Fibroblast of pulmonary artery (primary cell): ENCODE measurements around the gene CASKIN2.

Experiments used
- DNase-seq: peaks from one replicate; pipeline ENCODE4 v3.0.0-alpha.2; 2010; ENCODE audit warnings: low read depth
- H3K4me3 ChIP-seq: replicated peaks from 2 replicates; pipeline ENCODE4 v1.5.1; 2011; ENCODE audit warnings: low read depth, mild to moderate bottlenecking, control low read depth, low read length, moderate library complexity
- TF ChIP-seq, protein P1 (sequence below): IDR thresholded peaks from 2 replicates; pipeline ENCODE4 v1.5.1; 2011; ENCODE audit warnings: mild to moderate bottlenecking, control low read depth, low read length, inconsistent platforms; ENCODE audit errors: missing control alignments

Gene CASKIN2

GRCh38 chr17:75504347-75505151, 10.8 kb downstream of the CASKIN2 start:
- no peak for DNase-seq
- TF ChIP-seq, protein P1, sequence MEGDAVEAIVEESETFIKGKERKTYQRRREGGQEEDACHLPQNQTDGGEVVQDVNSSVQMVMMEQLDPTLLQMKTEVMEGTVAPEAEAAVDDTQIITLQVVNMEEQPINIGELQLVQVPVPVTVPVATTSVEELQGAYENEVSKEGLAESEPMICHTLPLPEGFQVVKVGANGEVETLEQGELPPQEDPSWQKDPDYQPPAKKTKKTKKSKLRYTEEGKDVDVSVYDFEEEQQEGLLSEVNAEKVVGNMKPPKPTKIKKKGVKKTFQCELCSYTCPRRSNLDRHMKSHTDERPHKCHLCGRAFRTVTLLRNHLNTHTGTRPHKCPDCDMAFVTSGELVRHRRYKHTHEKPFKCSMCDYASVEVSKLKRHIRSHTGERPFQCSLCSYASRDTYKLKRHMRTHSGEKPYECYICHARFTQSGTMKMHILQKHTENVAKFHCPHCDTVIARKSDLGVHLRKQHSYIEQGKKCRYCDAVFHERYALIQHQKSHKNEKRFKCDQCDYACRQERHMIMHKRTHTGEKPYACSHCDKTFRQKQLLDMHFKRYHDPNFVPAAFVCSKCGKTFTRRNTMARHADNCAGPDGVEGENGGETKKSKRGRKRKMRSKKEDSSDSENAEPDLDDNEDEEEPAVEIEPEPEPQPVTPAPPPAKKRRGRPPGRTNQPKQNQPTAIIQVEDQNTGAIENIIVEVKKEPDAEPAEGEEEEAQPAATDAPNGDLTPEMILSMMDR = peak; percentile 49

DNA sequence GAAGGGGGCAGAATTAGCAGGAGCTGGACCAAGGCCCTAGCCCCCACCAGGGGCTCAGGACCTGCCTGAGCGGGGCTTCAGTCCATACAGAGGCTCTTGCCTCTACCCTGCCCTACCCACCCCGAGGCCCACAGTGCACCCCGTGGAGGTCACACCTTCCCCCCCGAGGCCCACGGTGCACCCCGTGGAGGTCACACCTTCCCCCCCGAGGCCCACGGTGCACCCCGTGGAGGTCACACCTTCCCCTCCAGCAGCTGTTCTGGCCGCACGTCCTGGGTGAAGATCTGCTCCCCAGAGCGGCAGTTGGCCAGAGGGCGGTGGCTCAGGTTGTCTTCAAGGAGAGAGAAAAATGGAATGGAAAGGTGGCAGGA, 11.4 kb downstream of the CASKIN2 start:
- no peak for DNase-seq
- no peak overlapping the region for H3K4me3 ChIP-seq
- TF ChIP-seq, protein P1 = no peak

More at GRCh38 chr17:75504347-75505151, 10.8 kb downstream of the CASKIN2 start:
- no peak overlapping the region for H3K4me3 ChIP-seq

- TF ChIP-seq, protein P1 = no peak
- DNase-seq = no peak
- no peak overlapping the region for H3K4me3 ChIP-seq
Observed at GRCh38 chr17:75503337-75503950, 11.9 kb downstream of the CASKIN2 start.

DNA sequence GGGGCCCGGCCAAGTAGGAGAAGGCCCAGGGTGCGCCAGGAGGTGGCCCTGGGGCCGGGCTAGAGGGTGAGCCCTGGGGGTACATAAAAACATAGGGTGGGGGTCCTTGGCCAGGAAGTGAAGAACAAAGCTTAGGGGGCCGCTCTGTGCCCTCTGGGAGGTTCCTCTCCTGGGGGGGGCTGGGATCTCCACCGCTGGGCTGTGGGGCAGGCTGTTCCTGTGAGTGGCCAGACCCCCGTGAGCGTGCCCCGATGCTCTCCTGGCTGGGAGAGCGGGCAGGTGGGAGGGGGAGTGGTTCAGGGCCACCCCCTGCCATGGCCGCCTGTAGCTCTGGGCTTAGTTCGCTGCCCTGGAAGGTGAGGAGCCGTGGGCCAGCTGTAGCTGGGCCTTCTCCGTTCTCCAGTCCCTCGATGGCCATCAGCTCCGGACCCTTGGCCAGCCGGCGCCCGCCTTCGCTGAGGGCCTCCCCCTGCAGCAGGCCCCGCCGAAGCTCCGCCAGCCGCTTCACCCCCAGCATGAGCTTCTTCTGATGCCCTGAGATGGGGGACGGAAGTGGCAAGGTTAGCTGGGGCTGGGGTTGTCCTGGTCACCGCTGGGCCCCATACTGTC, 12.5 kb downstream of the CASKIN2 start:
- no peak overlapping the region for H3K4me3 ChIP-seq
- TF ChIP-seq, protein P1 = no peak
- no peak for DNase-seq

- DNase-seq = no peak
- H3K4me3 ChIP-seq = no peak overlapping the region
- TF ChIP-seq, protein P1 = no peak
Observed at GRCh38 chr17:75502072-75502720, 13.1 kb downstream of the CASKIN2 start.

DNA sequence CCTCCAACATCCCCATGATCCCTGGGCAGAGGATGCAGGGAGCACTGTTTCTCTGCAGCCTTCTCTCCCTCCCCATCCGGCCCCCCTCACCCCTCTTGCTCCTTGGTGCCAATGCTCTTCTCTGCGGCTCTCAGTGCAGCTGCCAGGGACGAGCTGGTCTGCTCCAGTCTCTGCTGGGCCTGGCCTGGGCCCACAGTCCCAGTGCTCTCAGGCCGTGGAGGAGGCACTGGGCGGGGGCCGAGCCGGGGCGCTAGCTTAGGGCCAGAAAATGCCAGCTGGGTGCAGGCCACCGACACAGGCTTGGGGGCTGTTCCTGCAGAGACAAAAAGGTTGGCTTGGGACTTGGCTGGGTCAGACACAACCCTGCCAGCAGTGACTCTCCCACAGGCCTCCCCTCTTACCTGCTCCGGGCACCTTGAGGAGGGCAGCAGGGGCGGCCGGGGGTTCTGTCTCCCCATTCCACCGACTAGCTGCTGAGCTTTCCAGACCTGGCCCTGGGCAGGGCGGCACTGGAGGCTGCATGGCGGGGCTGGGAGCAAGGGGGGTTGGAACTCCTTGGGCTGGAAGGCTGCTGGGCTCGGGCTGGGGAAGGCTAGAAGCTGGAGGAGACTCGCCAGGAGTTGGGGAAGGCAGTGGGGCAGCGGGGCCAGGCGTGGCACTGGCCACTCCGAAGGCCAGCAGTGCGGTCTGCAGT, 13.8 kb downstream of the CASKIN2 start:
- TF ChIP-seq, protein P1 = no peak
- no peak overlapping the region for H3K4me3 ChIP-seq
- DNase-seq = no peak
